GM10847 (cell line): ENCODE data around the gene NPLOC4.

ENCODE experiments used
- POLR2A ChIP-seq: IDR thresholded peaks from 2 replicates; pipeline ENCODE4 v1.6.1; 2011; ENCODE audit not compliant: insufficient read length; ENCODE audit errors: extremely low read depth

NPLOC4 gene

GRCh38 chr17:81615401-81615930 lies 21.4 kb downstream of the NPLOC4 start:
- TF ChIP-seq POLR2A: no peak

DNA sequence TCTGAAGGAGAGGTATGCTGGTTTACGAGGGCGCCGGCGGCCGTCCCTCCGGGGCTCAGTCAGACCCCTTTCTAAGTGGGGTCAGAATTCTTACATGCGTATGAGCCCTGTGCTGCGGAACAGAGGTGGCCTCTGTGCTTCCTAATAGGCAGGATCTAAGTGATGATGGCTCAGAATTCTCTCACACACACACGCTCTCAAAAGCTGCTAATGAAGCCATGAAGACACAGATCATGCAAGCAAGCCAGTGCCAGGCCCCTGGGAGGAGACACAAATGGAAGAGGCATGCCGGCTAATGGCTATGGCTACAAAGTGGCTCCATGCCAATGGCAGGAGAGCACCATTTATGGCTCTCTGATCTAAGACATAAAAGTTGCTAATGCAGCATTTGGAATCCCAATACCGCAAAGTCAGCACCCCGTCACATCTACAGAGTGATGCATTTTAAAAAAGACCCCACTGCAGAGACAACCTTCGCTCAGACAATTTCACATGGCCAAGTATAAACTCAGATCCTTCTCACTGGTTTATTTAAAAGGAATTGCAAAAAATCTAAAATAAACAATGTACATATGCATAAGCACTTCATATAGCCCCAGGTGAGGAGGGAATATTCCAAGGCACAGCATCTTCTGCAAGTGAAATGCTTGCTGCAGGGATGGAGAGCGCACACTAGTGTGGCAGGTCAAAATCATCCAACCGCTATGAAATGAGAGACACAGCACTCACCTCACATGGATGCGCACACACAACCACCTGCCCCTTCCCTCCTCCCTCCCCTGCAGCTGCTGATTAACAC lies 24.5 kb downstream of the NPLOC4 start:
- no peak for TF ChIP-seq POLR2A

GRCh38 chr17:81609541-81610311 lies 27.2 kb downstream of the NPLOC4 start:
- TF ChIP-seq POLR2A: no peak

- TF ChIP-seq POLR2A: no peak
Observed at GRCh38 chr17:81608605-81609004, 28.3 kb downstream of the NPLOC4 start.

GRCh38 chr17:81608082-81608481 lies 28.8 kb downstream of the NPLOC4 start:
- TF ChIP-seq POLR2A: no peak

DNA sequence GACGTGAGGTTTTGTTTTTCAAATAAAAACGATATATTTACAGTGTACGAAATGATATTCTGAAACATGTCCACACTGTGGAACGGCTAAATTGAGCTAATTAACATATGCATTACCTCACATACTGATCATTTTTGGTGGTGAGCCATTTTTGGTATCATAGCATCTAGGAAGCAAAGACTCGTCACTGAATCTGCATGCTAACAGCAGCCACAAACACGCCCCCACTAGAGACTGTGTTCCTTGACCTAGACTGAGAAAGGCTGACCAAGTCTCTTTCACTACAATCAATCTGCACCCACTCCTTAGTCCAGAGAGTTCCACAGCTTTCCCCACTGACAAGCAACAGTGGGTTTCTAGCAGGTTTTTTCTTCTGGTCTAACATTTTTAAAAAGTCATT lies 29.5 kb downstream of the NPLOC4 start:
- no peak for TF ChIP-seq POLR2A

DNA sequence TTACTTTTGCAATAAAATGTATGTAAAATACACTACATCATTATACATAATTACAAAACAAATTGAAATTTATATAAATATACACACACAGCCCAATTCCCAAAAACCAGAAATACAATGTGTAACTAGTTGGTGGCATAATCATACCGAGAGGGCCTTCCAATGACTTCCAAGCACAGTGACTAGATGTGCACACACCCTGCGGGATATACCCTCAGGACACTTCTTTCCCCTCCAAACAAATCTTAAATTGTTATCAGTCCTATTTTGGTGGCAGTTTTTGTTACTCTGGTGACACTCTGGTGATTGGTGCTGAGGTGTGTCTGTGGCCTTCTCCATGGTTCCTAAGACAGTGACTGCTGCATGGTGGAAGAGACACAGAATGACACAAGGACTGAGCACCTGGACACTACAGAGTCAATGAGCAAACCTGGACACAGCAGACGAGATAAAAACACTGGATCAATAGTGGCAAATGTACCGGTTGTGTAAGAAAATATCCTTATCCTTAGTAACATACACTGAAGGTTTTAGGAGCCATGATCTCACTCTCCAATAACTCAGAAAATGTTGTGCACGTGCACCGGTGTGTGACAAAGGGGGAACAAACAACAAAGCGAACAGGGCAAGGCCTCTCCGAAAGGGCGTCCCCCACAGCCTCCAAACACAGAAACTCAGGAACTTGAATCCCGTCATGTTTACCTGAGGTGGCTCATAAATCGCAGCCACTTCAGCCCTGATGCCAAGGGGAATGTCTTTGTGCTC lies 32.9 kb downstream of the NPLOC4 start:
- no peak for TF ChIP-seq POLR2A

DNA sequence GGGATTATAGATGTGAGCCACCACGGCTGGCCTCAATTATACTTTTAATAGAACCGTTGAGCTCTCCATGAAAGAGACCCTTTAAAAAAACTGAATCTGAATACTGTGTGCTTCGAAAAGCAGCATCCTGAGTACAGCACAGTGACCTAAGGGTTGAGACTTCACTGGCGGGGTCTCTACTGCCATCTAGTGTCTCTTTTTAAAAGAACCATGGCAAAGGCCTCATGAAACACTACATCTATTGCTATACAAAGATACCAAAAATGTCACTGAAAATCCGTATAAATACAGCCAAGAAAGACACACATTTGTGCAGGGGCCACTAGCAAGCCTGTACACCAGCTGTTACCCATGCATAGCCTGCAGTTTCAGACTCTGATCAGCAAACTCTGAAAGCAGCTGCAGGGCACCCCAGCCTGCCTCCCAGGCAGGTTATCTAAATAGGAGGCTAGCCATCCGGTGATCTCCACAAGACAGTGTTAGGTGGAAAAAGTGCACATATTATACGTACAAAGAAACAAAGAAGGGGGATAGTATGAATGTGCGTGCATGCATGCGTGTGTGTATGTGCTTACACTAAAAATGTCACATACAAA lies 35.3 kb downstream of the NPLOC4 start:
- no peak for TF ChIP-seq POLR2A

- TF ChIP-seq POLR2A: no peak
Observed at GRCh38 chr17:81599719-81600486, 37.0 kb downstream of the NPLOC4 start.

- no peak for TF ChIP-seq POLR2A
Observed at GRCh38 chr17:81593105-81593871, 43.6 kb downstream of the NPLOC4 start.

DNA sequence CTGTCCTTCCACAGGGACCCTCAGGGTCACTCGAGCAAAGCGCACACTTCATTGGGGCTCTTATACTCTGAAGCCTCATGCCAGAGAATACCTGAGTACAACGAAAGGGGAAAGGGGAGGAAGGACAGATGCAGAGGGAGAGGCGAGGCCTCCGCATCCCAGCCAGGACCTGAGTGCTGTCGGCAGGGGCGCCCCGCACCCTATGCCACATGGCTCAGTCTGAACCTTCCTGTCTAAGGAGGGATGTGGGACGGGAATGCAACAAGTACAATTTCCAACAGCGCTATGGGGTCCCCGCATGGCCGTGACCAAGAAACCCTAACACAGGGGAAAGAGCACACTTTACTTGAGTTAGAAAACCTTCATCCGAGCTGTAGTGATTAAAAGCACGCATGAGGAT lies 44.9 kb downstream of the NPLOC4 start:
- no peak for TF ChIP-seq POLR2A

DNA sequence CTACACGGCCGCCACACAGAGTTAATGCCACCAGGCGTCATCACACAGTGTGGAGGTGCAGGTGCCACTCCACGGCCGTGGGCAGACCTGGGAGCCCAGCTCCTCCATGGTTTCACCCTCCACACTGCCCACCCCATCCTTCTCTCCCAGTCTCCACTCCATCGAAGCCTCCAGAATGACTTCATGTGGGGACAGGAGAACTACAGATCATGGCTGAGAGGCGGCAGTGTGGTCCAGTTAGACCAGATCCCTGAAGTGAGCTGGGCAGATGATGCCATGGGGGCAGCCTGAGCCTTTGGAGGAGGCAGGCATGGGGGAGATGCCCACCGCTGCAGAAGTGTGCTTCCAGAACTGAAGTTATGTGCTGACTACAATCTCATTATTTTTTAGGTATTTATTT lies 46.8 kb downstream of the NPLOC4 start:
- no peak for TF ChIP-seq POLR2A

DNA sequence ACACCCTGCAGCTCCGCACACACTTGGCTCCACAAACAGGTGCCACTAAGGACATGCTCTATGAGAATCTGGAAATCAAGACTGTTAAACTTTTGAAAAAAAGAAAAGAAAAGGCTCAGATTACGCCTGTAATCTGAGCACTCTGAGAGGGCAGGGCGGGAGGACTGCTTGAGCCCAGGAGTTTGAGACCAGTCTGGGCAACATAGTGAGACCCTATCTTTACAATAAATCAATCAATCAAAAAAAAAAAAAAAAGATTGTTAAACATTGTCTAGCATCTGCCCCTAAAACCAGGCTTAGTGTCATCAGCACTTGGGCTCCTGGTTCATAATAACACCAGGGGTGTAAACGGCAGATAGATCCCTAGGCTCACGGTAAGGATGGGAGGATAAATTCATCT lies 47.3 kb downstream of the NPLOC4 start:
- no peak for TF ChIP-seq POLR2A

DNA sequence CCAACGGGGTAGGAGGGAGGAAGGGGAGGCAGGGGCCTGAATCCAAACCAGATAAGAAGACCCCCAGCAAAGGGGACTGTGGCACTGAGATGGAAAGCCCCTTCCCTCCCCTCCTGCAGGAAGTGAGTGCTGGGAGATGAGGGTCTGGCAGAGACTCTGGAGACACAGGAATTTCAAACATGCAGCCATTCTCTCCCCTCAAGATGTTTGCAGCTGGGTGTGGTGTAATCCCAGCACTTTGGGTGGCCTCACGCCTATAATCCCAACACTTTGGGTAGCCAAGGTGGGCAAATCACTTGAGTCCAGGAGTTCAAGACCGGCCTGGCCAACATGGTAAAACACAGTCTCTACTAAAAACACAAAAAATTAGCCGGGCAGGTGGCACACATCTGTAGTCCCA lies 50.8 kb downstream of the NPLOC4 start:
- TF ChIP-seq POLR2A: no peak
